ENCODE measurements around the gene CDK15.

DNA sequence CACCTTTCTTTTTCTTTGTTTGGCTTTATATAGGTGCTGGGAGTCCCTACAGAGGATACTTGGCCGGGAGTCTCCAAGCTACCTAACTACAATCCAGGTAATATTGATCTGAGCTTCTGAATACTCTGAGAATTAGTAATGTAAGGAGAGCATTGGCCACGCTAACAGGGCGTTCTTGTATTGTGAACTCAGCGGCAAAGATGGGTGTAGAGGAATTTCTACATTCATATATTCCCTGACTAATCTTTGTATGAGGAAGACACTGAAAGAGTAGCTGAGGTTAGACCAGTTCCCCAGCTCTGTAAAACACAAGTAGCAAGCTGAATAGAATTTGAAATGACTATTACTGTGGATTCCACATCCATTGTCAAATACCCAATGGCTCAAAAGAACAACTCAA lies 48.5 kb downstream of the CDK15 start:
- TF ChIP-seq, protein P1, sequence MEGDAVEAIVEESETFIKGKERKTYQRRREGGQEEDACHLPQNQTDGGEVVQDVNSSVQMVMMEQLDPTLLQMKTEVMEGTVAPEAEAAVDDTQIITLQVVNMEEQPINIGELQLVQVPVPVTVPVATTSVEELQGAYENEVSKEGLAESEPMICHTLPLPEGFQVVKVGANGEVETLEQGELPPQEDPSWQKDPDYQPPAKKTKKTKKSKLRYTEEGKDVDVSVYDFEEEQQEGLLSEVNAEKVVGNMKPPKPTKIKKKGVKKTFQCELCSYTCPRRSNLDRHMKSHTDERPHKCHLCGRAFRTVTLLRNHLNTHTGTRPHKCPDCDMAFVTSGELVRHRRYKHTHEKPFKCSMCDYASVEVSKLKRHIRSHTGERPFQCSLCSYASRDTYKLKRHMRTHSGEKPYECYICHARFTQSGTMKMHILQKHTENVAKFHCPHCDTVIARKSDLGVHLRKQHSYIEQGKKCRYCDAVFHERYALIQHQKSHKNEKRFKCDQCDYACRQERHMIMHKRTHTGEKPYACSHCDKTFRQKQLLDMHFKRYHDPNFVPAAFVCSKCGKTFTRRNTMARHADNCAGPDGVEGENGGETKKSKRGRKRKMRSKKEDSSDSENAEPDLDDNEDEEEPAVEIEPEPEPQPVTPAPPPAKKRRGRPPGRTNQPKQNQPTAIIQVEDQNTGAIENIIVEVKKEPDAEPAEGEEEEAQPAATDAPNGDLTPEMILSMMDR (IDR thresholded peaks at IDR 0.05): no peak
- TF ChIP-seq POLR2A (IDR thresholded peaks at IDR 0.05): no peak
